ENCODE data around the gene ITPRID2. TPM values are rescaled to one million over a fixed set of nuclear protein-coding genes. Genes with fewer than 3 reads are reported as not detected.

Gene ITPRID2
- total RNA-seq, 2 donors from 2014 or later, result 224 to 274 TPM

DNA sequence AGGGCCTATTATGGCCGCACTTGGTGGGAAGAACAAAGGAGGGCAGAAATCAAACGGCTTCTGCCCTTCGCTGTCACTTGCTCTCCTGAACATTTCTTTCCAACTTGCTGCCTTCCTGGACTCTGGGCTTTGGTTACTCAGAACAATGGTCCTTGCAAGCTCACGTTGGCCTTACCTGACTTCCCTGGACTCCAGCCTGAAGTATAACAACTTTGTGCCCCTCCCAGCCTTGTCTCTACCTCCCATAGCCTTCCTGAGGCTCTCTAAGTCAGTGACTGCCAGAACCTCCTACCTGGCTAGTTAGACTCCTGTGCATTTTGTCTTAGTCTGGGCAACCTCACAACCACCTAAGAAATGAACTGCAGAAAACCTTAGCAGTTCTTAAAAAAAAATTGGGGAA is 30.2 kb upstream of the ITPRID2 start:
- DNase-seq, result peak; percentile 62 to 78 (median 70)
- WGBS, 2 donors, result 24 to 50% methylated on average over 4 of the region's 4 CpGs
- TF ChIP-seq, protein P1, sequence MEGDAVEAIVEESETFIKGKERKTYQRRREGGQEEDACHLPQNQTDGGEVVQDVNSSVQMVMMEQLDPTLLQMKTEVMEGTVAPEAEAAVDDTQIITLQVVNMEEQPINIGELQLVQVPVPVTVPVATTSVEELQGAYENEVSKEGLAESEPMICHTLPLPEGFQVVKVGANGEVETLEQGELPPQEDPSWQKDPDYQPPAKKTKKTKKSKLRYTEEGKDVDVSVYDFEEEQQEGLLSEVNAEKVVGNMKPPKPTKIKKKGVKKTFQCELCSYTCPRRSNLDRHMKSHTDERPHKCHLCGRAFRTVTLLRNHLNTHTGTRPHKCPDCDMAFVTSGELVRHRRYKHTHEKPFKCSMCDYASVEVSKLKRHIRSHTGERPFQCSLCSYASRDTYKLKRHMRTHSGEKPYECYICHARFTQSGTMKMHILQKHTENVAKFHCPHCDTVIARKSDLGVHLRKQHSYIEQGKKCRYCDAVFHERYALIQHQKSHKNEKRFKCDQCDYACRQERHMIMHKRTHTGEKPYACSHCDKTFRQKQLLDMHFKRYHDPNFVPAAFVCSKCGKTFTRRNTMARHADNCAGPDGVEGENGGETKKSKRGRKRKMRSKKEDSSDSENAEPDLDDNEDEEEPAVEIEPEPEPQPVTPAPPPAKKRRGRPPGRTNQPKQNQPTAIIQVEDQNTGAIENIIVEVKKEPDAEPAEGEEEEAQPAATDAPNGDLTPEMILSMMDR (IDR thresholded peaks at IDR 0.05), result no peak
- peak in 2 of 3 donors; percentile 45 to 48 for TF ChIP-seq POLR2A (IDR thresholded peaks at IDR 0.05)
- intact Hi-C loops (cut with DNase I), result no loop called here
- Histone ChIP-seq H3K27me3 (no peaks in the 10 kb centered on the region), H3K9me3 (no peaks in the 10 kb centered on the region), H3K27ac (peak overlapping the region; percentile 57 to 88 (median 76)), H3K4me3 (no peak overlapping the region), H3K4me1 (peaks cover 64% of the 10 kb centered on the region), H3K36me3 (replicated peaks in 1 of 2; ENCODE audit: insufficient read depth in 1 of 2, low read depth in 2 of 2) (no peaks in the 10 kb centered on the region)
- ATAC-seq, result peak; percentile 74

DNA sequence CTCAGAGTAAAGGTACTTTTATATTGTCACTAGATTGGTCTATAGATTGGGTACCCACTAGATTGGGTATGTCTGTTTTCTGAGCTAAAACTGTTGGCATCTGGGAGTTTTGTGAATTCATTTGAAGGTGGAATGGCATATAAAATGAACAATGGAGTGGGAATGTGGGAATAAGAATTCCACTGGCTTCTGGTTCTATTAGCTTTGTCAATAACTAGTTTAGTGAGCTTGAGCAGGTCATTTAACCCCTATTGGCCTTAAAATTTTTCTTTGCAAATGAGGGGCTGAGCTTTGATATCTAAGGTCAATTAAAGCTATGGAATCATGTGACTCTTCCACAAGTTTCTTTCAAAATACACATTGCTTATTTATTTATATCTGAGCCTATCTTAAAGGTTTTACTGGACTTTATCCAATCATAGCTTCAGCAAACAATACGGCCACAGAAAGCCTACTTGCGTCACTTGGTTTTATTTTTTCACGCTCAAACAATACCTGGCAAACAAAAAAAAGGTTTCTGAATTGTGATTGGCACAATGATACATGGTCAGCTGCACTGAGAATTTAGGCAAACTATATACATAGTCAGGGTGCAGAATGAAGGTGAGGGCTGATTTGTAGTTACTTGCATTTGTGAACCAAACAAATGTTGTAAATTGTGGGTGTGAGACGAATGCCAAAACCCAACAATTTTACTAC is 28.8 kb upstream of the ITPRID2 start:
- Histone ChIP-seq H3K9me3 (no peaks in the 10 kb centered on the region), H3K27ac (peak overlapping the region; percentile 67 to 88 (median 77)), H3K4me1 (peaks cover 62% of the 10 kb centered on the region), H3K4me3 (no peak overlapping the region), H3K36me3 (replicated peaks in 1 of 2; ENCODE audit: insufficient read depth in 1 of 2, low read depth in 2 of 2) (no peaks in the 10 kb centered on the region), H3K27me3 (no peaks in the 10 kb centered on the region)
- ATAC-seq (peak; percentile 75), DNase-seq (peak in 1 of 4 donors; percentile 51)
- TF ChIP-seq, protein P1 (IDR thresholded peaks at IDR 0.05), result no peak
- TF ChIP-seq POLR2A (IDR thresholded peaks at IDR 0.05), result no peak
- WGBS, 2 donors, result 38 to 41% methylated on average over 4 of the region's 4 CpGs
- intact Hi-C loops (cut with DNase I), result no loop called here

GRCh38 chr2:181872178-181872577 is 19.4 kb upstream of the ITPRID2 start:
- Histone ChIP-seq H3K4me3 (no peak overlapping the region), H3K4me1 (peaks cover 24% of the 10 kb centered on the region), H3K9me3 (no peaks in the 10 kb centered on the region), H3K27ac (peak overlapping the region in 1 of 4 donors; percentile 61), H3K36me3 (replicated peaks in 1 of 2; ENCODE audit: insufficient read depth in 1 of 2, low read depth in 2 of 2) (no peaks in the 10 kb centered on the region), H3K27me3 (no peaks in the 10 kb centered on the region)
- no peak for TF ChIP-seq POLR2A (IDR thresholded peaks at IDR 0.05)
- TF ChIP-seq, protein P1 (IDR thresholded peaks at IDR 0.05), result no peak
- intact Hi-C loops (cut with DNase I), result no loop called here
- peak; percentile 65 for ATAC-seq
- no peak for DNase-seq
- WGBS, 2 donors, result 38 to 46% methylated on average over 1 of the region's 1 CpG

- H3K9me3 ChIP-seq, result no peaks in the 10 kb centered on the region
- peaks cover 22% of the 10 kb centered on the region for H3K4me1 ChIP-seq
- H3K27me3 ChIP-seq, result no peaks in the 10 kb centered on the region
- no peak for TF ChIP-seq POLR2A (IDR thresholded peaks at IDR 0.05)
- intact Hi-C loops (cut with DNase I), result no loop called here
- H3K36me3 ChIP-seq (replicated peaks in 1 of 2; ENCODE audit: insufficient read depth in 1 of 2, low read depth in 2 of 2), result no peaks in the 10 kb centered on the region
- H3K4me3 ChIP-seq, result no peak overlapping the region
- H3K27ac ChIP-seq, result peak overlapping the region in 1 of 4 donors; percentile 26
- ATAC-seq (no peak), DNase-seq (no peak)
- WGBS, 2 donors, result 45 to 57% methylated on average over 2 of the region's 2 CpGs
Measured at GRCh38 chr2:181876614-181877063, 14.9 kb upstream of the ITPRID2 start.

- intact Hi-C loops (cut with DNase I), result no loop called here
- Histone ChIP-seq H3K4me1 (peaks cover 19% of the 10 kb centered on the region), H3K27ac (no peak overlapping the region), H3K27me3 (no peaks in the 10 kb centered on the region), H3K9me3 (no peaks in the 10 kb centered on the region), H3K36me3 (replicated peaks in 1 of 2; ENCODE audit: insufficient read depth in 1 of 2, low read depth in 2 of 2) (no peaks in the 10 kb centered on the region), H3K4me3 (no peak overlapping the region)
- ATAC-seq (no peak), DNase-seq (no peak)
- TF ChIP-seq POLR2A (IDR thresholded peaks at IDR 0.05), result no peak
- TF ChIP-seq, protein P1 (IDR thresholded peaks at IDR 0.05), result no peak
- WGBS, 2 donors, result 40 to 44% methylated on average over 2 of the region's 2 CpGs
Measured at GRCh38 chr2:181877181-181877664, 14.3 kb upstream of the ITPRID2 start.

Data from body of pancreas (tissue), 4 donors.